ENCODE measurements around the gene CRISPLD2.
A peak's percentile ranks its signal among the peaks of the same experiment; 100 is the strongest.

CRISPLD2 gene

GRCh38 chr16:84844559-84845495 is 25.0 kb downstream of the CRISPLD2 start:
- TF ChIP-seq TCF12 (IDR thresholded peaks at IDR 0.05; ENCODE audit: low read depth) (no peak), EP300 (IDR thresholded peaks at IDR 0.05; ENCODE audit: borderline replicate concordance) (no peak), FOXM1 (IDR thresholded peaks at IDR 0.05; ENCODE audit: borderline replicate concordance, low read depth) (no peak), CREB1 (IDR thresholded peaks at IDR 0.05; ENCODE audit: low read depth) (no peak), ZBTB7A (IDR thresholded peaks at IDR 0.05; ENCODE audit: low read depth) (no peak), REST (IDR thresholded peaks at IDR 0.05; ENCODE audit: low read depth) (no peak), RAD21 (IDR thresholded peaks at IDR 0.05; ENCODE audit: low read depth) (no peak), EGR1 (IDR thresholded peaks at IDR 0.05) (no peak), YY1 (IDR thresholded peaks at IDR 0.05; ENCODE audit: low read depth) (no peak), TAF1 (IDR thresholded peaks at IDR 0.05; ENCODE audit: low read depth) (no peak), MAX (IDR thresholded peaks at IDR 0.05) (no peak)

- TF ChIP-seq TEAD4 (IDR thresholded peaks at IDR 0.05): peak; percentile 16; the same call in 1 of the 2 replicates
- TF ChIP-seq TCF12 (IDR thresholded peaks at IDR 0.05; ENCODE audit: low read depth): peak; percentile 57; the same call in 1 of the 2 replicates
- TF ChIP-seq EP300 (IDR thresholded peaks at IDR 0.05; ENCODE audit: borderline replicate concordance): peak; percentile 35; the same call in 1 of the 2 replicates
- TF ChIP-seq YY1 (IDR thresholded peaks at IDR 0.05; ENCODE audit: low read depth): no peak
- no peak for TF ChIP-seq USF1 (IDR thresholded peaks at IDR 0.05)
Observed at GRCh38 chr16:84845496-84846002, 25.8 kb downstream of the CRISPLD2 start.

GRCh38 chr16:84847564-84848355 is 28.0 kb downstream of the CRISPLD2 start:
- TF ChIP-seq TCF12 (IDR thresholded peaks at IDR 0.05; ENCODE audit: low read depth) (peak; percentile 37; the same call in 1 of the 2 replicates), NFIC (IDR thresholded peaks at IDR 0.05) (peak; percentile 48; the same call in 1 of the 2 replicates), TAF1 (IDR thresholded peaks at IDR 0.05; ENCODE audit: low read depth) (no peak), MAX (IDR thresholded peaks at IDR 0.05) (peak; percentile 49; the same call in 1 of the 2 replicates), CREB1 (IDR thresholded peaks at IDR 0.05; ENCODE audit: low read depth) (no peak), ZBTB7A (IDR thresholded peaks at IDR 0.05; ENCODE audit: low read depth) (no peak)

GRCh38 chr16:84848986-84849634 is 29.3 kb downstream of the CRISPLD2 start:
- 0 out of 2 replicates have a peak, but pooled peaks have one; percentile 55 for TF ChIP-seq EP300 (IDR thresholded peaks at IDR 0.05; ENCODE audit: borderline replicate concordance)
- no peak for TF ChIP-seq ZBTB7A (IDR thresholded peaks at IDR 0.05; ENCODE audit: low read depth)
- no peak for TF ChIP-seq USF1 (IDR thresholded peaks at IDR 0.05)
- TF ChIP-seq TEAD4 (IDR thresholded peaks at IDR 0.05): no peak
- TF ChIP-seq REST (IDR thresholded peaks at IDR 0.05; ENCODE audit: low read depth): no peak

- no peak for TF ChIP-seq YY1 (IDR thresholded peaks at IDR 0.05; ENCODE audit: low read depth)
- TF ChIP-seq CEBPB (IDR thresholded peaks at IDR 0.05): no peak
- no peak for TF ChIP-seq NFIC (IDR thresholded peaks at IDR 0.05)
- TF ChIP-seq TAF1 (IDR thresholded peaks at IDR 0.05; ENCODE audit: low read depth): no peak
- no peak for TF ChIP-seq RAD21 (IDR thresholded peaks at IDR 0.05; ENCODE audit: low read depth)
- TF ChIP-seq FOXM1 (IDR thresholded peaks at IDR 0.05; ENCODE audit: borderline replicate concordance, low read depth): no peak
- no peak for TF ChIP-seq EP300 (IDR thresholded peaks at IDR 0.05; ENCODE audit: borderline replicate concordance)
Observed at GRCh38 chr16:84849751-84850150, 30.0 kb downstream of the CRISPLD2 start.

All from Ishikawa (cell line).